HL-60 (cell line): ENCODE results near the gene PAGE4.

Experiments used
- GABPA ChIP-seq: IDR thresholded peaks from 2 replicates; pipeline ENCODE4 v1.6.1; 2012; ENCODE audit warnings: low read depth
- POLR2AphosphoS5 ChIP-seq: IDR thresholded peaks from 2 replicates; pipeline ENCODE4 v1.6.1; 2012; ENCODE audit warnings: low read depth
- REST ChIP-seq: IDR thresholded peaks from 2 replicates; pipeline ENCODE4 v1.6.1; 2012; ENCODE audit warnings: low read depth; ENCODE audit not compliant: insufficient replicate concordance
- SPI1 ChIP-seq: IDR thresholded peaks from 2 replicates; pipeline ENCODE4 v1.6.1; 2012; ENCODE audit warnings: low read depth, mild to moderate bottlenecking, borderline replicate concordance
- TF ChIP-seq, protein P1 (sequence below): IDR thresholded peaks from one replicate; pipeline ENCODE4 v1.5.1; 2011; ENCODE audit warnings: low read length, control low read depth, inconsistent platforms; ENCODE audit not compliant: insufficient read depth

DNA sequence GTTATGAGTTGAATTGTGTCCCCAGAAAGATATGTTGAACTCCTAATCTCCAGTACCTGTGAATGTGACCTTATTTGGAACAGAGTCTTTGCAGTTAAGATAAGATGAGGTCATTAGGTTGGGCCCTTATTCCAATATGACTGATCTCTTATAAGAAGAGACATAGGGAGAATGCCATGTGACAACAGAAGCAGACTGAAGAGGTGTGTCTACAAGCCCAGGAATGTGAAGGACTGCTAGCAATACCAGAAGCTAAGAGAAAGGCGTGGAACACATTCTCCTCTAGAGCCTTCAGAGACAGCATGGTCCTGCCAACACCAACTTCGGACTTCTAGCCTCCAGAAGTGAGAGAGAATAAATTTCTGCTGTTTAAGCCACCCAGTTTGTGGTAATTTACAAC lies 27.7 kb downstream of the PAGE4 start:
- TF ChIP-seq GABPA (no peak), POLR2AphosphoS5 (no peak), REST (no peak), SPI1 (no peak)
- TF ChIP-seq, protein P1, sequence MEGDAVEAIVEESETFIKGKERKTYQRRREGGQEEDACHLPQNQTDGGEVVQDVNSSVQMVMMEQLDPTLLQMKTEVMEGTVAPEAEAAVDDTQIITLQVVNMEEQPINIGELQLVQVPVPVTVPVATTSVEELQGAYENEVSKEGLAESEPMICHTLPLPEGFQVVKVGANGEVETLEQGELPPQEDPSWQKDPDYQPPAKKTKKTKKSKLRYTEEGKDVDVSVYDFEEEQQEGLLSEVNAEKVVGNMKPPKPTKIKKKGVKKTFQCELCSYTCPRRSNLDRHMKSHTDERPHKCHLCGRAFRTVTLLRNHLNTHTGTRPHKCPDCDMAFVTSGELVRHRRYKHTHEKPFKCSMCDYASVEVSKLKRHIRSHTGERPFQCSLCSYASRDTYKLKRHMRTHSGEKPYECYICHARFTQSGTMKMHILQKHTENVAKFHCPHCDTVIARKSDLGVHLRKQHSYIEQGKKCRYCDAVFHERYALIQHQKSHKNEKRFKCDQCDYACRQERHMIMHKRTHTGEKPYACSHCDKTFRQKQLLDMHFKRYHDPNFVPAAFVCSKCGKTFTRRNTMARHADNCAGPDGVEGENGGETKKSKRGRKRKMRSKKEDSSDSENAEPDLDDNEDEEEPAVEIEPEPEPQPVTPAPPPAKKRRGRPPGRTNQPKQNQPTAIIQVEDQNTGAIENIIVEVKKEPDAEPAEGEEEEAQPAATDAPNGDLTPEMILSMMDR, result no peak
